ENCODE measurements around the gene ENTPD5.

DNA sequence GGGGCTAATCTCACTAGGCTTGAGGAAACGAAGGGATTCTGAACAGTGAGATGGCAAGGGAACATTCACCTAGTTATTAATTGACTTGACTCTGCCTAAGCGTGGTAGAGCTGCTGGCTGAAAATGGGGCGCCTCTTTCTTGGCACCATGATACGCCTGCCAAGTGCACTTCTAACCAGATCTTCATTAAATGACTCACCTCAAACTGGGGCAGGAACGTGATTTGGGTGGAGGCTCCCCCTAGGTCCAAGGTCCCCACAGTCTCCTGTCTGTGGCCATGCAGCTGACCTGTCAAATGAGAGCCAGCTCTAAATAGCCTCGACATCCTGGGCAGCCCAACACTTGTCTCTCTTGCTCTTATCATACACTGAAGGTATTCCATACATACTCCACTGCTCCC lies 43.0 kb downstream of the ENTPD5 start:
- TF ChIP-seq NR2F2 (IDR thresholded peaks at IDR 0.05): no peak
- no peak for TF ChIP-seq RXRA (IDR thresholded peaks at IDR 0.05)
- TF ChIP-seq RAD21 (IDR thresholded peaks at IDR 0.05): no peak
- TF ChIP-seq, protein P1, sequence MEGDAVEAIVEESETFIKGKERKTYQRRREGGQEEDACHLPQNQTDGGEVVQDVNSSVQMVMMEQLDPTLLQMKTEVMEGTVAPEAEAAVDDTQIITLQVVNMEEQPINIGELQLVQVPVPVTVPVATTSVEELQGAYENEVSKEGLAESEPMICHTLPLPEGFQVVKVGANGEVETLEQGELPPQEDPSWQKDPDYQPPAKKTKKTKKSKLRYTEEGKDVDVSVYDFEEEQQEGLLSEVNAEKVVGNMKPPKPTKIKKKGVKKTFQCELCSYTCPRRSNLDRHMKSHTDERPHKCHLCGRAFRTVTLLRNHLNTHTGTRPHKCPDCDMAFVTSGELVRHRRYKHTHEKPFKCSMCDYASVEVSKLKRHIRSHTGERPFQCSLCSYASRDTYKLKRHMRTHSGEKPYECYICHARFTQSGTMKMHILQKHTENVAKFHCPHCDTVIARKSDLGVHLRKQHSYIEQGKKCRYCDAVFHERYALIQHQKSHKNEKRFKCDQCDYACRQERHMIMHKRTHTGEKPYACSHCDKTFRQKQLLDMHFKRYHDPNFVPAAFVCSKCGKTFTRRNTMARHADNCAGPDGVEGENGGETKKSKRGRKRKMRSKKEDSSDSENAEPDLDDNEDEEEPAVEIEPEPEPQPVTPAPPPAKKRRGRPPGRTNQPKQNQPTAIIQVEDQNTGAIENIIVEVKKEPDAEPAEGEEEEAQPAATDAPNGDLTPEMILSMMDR (IDR thresholded peaks at IDR 0.05; ENCODE audit: low read depth, low read length, missing input control): no peak

Measured in liver (tissue), 3 donors.